HG02885 (cell line): Measurements from ENCODE around the gene BLVRA.
A peak's percentile ranks its signal among the peaks of the same experiment; 100 is the strongest.
"Not testable (repeated sequence)": the region's sequence is repeated elsewhere in the genome, so short reads cannot be mapped to it uniquely, and the experiment has no call there.

Experiments used
- ATAC-seq: cut with Tn5 transposase; IDR thresholded peaks from one replicate; pipeline ENCODE4 v1.9.1; 2021; ENCODE audit warnings: mild to moderate bottlenecking; ENCODE audit not compliant: unreplicated experiment, poor library complexity

Gene BLVRA

GRCh38 chr7:43767311-43767710 is 8.8 kb downstream of the BLVRA start:
- ATAC-seq = no peak

DNA sequence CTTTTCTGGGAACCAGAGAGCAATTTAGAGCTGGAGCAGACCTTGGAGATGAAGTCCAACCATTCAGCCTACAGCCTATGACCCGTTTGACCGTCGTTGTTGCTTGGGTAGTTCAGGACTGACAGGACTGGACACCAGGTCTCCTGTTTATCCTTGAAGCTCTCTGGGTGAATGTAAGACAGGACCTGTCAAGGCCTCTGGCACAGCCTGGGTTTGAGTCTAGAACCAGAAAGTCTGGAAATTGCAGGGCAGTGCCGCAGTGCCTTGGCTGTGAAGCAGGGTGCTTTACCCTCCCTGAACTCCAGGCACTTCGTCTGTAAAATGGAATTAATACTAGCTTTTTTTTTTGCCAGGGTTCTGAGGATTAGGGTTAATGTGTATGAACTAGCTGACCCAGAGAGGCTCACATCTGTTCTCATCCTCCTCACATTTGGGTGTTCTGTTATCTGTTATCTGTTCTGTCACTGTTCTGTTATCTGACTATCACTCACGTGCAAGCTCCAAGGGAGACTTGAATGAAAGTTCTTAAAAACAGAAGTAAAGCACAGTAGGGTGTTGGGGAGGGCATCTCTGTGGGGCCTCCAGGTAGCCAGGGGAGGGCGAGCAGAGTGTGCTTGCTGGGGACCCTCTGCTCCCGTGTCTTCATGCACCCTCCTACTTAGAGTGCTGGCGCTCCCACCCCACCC is 9.9 kb downstream of the BLVRA start:
- no peak for ATAC-seq

DNA sequence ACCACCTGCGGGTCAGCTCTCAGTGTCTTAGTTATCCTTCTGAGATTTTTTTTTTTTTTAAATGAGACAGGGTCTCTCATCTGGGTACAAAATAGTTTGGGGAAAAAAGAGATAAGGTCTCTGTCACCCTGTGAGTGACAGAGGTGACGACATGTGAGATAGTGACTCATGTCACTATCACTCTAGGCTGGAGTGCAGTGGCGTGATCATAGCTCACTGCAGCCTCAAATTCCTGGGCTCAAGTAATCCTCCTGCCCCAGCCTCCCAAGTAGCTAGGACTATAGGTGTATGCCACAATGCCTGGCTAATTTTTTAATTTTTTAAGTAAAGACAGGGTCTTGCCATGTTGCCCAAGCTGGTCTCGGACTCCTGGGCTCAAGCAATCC is 10.4 kb downstream of the BLVRA start:
- no peak for ATAC-seq

DNA sequence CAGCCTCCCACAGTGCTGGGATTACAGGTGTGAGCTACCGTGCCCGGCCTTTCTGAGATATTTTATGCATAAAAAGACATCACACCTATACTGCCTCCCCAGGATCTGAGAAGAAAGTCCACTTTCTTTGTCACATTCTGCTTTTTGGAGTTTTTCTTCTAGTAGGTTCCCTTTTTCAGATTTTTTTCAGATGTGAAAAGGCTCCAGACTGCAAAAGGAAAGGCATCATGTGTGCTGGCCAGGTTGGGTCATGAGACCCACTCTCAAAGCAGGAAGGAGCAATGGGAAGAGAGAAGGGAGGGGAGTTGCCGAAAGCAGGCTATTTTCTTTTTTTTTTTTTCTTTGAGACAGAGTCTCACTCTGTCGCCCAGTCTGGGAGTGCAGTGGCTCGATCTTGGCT is 10.8 kb downstream of the BLVRA start:
- no peak for ATAC-seq

GRCh38 chr7:43769791-43770465 is 11.4 kb downstream of the BLVRA start:
- no peak for ATAC-seq

DNA sequence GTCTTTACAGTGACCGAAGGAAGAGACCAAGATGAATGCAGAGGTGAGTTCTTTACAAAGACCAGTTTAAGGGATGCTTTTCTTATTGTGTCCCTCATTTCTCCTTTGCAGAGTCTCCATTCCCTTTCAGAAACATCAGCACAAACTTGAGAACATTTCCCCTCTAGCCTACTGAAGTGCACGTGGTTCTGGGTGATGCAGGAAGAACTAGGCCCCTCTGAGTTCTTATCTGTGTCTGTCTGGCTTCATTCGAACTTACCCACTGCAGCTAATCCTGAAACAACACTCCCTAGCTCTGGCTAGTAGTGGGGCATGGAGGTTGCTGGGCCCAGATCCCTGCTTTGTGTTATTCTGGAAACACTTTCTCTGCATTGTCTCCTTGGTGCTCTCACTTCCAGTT is 12.6 kb downstream of the BLVRA start:
- ATAC-seq = no peak

GRCh38 chr7:43771573-43771972 is 13.1 kb downstream of the BLVRA start:
- ATAC-seq = no peak

DNA sequence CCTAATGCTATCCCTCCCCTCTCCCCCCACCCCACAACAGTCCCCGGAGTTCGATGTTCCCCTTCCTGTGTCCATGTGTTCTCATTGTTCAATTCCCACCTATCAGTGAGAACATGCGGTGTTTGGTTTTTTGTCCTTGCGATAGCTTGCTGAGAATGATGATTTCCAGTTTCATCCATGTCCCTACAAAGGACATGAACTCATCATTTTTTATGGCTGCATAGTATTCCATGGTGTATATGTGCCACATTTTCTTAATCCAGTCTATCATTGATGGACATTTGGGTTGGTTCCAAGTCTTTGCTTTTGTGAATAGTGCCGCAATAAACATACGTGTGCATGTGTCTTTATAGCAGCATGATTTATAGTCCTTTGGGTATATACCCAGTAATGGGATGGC is 14.8 kb downstream of the BLVRA start:
- ATAC-seq = not testable (repeated sequence)

DNA sequence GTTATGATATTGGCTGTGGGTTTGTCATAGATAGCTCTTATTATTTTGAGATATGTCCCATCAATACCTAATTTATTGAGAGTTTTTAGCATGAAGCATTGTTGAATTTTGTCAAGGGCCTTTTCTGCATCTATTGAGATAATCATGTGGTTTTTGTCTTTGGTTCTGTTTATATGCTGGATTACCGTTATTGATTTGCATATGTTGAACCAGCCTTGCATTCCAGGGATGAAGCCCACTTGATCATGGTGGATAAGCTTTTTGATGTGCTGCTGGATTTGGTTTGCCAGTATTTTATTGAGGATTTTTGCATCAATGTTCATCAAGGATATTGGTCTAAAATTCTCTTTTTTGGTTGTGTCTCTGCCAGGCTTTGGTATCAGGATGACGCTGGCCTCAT is 16.8 kb downstream of the BLVRA start:
- ATAC-seq = not testable (repeated sequence)

DNA sequence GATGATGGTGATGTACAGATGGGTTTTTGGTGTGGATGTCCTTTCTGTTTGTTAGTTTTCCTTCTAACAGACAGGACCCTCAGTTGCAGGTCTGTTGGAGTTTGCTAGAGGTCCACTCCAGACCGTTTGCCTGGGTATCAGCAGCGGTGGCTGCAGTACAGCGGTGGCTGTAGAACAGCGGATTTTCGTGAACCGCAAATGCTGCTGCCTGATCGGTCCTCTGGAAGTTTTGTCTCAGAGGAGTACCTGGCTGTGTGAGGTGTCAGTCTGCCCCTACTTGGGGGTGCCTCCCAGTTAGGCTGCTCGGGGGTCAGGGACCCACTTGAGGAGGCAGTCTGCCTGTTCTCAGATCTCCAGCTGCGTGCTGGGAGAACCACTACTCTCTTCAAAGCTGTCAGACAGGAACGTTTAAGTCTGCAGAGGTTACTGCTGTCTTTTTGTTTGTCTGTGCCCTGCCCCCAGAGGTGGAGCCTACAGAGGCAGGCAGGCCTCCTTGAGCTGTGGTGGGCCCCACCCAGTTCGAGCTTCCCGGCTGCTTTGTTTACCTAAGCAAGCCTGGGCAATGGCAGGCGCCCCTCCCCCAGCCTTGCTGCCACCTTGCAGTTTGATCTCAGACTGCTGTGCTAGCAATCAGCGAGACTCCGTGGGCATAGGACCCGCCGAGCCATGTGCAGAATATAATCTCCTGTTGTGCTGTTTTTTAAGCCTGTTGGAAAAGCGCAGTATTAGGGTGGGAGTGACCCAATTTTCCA is 20.0 kb downstream of the BLVRA start:
- ATAC-seq = not testable (repeated sequence)

DNA sequence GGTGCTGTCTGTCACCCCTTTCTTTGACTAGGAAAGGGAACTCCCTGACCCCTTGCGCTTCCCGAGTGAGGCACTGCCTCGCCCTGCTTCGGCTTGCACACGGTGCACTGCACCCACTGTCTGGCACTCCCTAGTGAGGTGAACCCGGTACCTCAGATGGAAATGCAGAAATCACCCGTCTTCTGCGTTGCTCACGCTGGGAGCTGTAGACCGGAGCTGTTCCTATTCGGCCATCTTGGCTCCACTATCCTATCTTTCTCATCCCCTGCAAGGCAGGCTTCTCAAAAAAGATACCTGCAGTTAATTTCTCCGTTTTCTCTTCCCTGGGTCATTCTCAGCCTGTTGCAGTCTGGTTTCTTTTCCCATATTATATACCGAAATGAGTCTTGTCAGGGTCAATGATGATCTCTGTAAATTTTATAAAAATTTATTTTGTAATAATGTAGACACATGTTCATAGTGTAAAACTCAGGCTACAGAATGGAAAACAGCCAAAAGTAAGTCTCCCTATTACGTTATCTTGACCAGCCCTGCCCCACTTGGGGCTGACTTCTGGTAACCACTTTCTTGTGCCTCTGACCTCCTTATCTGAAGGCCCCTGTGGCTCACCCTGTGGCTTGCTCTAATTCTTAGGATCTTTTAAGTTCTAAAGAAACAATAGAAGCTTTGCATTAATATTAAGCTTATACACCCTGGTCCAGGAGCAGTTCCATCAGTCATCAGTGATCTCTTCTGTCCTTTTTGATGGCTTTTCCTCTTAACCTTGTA is 20.7 kb downstream of the BLVRA start:
- no peak for ATAC-seq

- ATAC-seq = no peak
These were observed 23.5 kb downstream of the BLVRA start for GRCh38 chr7:43781726-43782607.

- ATAC-seq = no peak
These were observed 24.5 kb downstream of the BLVRA start for GRCh38 chr7:43782768-43783555.

DNA sequence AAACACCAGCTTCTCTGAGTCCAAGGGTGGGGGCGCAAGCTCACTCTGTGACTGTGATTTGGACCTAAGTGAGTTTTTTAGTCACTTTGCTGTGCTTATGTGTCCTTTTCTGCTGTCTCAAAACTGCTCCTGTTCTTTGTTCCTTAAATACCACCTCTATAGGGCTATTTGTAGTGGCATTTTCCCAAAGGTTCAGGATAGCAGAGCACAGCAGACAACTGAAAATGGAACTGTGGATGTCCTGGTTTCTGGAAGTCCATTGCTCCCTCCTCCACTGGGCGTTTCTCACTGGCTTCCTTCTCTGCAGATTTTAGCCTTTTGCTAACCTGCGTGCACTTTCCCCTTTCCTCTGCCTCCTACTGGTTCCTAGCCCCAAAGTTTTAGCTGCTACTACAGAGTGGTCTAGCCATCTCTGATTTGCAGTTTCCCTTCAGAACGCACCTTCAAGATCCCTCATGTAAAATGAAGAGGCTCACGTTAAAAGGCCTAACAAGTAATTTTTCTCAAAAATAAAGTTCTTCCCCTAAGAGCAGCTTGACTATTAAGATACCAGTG is 25.6 kb downstream of the BLVRA start:
- ATAC-seq = peak; percentile 18

DNA sequence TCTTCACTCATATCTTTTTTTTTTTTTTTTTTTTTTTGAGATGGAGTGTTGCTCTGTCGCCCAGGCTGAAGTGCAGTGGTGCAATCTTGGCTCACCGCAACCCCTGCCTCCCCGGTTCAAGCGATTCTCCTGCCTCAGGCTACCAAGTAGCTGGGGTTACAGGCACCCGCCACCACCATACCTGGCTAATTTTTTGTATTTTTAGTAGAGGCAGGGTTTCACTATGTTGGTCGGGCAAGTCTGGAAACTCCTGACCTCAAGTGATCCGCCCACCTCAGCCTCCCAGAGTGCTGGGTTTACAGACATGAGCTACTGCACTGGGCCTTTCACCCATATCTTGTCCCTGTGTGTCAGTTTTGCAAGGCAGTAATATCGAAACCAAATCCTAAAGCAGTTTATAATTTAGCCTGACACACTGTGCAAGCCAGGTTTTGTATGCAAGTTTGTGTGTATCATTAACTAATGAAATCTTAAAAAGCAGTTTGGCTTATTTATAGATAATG is 26.2 kb downstream of the BLVRA start:
- peak; percentile 95 for ATAC-seq

DNA sequence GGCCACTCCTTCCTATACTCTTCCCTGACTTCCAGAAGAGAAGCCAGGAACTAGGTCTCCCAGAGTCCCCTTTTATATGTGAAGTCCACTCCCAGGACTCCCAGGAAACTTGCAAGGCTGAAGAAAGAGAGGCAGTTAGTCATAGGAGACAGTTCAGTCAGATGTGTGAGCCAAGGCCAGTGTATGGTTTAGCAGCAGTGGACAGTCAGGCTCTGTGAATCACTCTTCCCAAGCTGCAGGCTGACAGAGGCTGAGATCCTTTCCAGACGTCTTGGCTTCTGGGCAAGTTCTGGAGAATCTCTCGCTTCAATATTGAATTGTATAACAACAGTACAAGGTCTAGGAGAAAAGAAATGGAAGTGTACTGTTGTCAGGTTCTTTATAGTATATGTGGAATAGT is 26.9 kb downstream of the BLVRA start:
- no peak for ATAC-seq

DNA sequence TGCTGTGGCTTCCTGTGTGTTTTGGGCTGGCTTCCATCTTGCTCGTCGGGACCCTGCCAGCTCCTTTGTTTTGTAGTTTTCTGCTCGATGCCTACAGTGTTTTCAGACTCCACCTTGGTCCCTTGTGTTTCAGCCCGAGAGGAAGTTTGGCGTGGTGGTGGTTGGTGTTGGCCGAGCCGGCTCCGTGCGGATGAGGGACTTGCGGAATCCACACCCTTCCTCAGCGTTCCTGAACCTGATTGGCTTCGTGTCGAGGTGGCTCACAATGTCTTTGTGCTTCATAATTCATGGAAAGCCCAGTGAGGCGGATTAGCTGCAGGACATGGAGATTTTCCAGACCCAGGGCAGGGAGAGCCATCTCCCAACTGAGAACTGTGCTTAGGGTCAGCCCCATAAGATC is 29.3 kb downstream of the BLVRA start:
- ATAC-seq = no peak

DNA sequence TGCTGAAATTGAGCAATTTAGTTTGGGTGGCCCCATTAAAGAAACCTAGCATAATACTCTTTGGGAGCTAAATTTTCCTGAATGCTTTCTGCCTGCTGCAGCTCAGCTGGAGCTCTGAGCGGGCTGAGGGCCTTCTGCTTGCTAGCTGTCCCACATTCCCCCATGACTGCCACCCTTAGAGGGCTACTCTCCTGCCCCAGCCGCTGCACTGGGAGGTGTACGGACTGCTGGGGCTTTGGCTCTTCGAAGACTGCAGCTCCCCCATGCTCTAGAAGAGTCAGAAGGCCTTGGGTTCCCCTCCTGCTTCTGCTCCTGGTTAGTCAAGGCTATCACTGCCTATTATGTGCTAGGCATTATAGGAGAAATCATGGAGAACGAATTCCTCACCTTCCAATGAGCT is 31.5 kb downstream of the BLVRA start:
- ATAC-seq = no peak

DNA sequence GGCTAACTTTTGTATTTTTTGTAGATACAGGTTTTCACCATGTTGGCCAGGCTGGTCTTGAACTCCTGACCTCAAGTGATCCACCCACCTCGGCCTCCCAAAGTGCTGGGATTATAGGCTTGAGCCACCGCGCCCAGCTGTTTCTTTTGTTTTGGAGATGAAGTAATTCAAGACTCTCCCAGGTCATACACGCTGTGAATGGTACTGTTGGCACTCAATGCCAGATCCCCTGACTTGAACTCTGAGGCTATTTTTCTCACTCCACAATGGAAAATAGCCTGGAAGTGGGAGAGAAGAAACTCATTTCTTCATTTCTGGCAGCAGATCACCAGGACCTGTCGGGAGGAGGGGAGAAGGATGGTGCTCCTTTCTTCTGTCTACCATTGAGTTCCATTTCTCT is 32.4 kb downstream of the BLVRA start:
- ATAC-seq = no peak
